Right lobe of liver (tissue), 6 donors: ENCODE measurements around the gene TSNAX. TPM values are rescaled to one million over a fixed set of nuclear protein-coding genes. Genes with fewer than 3 reads are reported as not detected.

Experiments
- ATAC-seq, 4 donors: fragments of 200-7000 bp; cut with Tn5 transposase; one replicate each; pipeline ENCODE4 v1.9.1; 2020; ENCODE audit warnings: mild to moderate bottlenecking in 4 of 4, moderate library complexity in 4 of 4
- DNase-seq, 3 donors: peaks; one replicate each; pipeline ENCODE4 v3.0.0-alpha.2; 2020
- H3K27ac ChIP-seq, 3 donors: fragments of 200-600 bp; one replicate each; pipeline ENCODE4 v1.8.0; 2022
- H3K27me3 ChIP-seq, 2 donors: fragments of 200-600 bp; one replicate each; pipeline ENCODE4 v1.8.0; 2022
- H3K36me3 ChIP-seq, 4 donors: fragments of 200-600 bp; sonication (generic) in 1 of 4; one replicate each; pipeline versions ENCODE4 v1.5.1 to v1.8.0; 2017 to 2022; ENCODE audit warnings: control low read depth in 1 of 4
- H3K4me1 ChIP-seq, 4 donors: fragments of 200-600 bp; sonication (generic) in 1 of 4; one replicate each; pipeline versions ENCODE4 v1.5.1 to v1.8.0; 2017 to 2022; ENCODE audit warnings: control low read depth in 1 of 4
- H3K4me3 ChIP-seq, 3 donors: fragments of 200-600 bp; one replicate each; pipeline ENCODE4 v1.8.0; 2022
- H3K9me3 ChIP-seq, 4 donors: fragments of 200-600 bp; sonication (generic) in 1 of 4; one replicate each; pipeline versions ENCODE4 v1.5.1 to v1.8.0; 2017 to 2022; ENCODE audit warnings: control low read depth in 1 of 4
- POLR2A ChIP-seq: fragments of 450-650 bp; IDR thresholded peaks from one replicate; pipeline ENCODE4 v1.6.1; 2017; ENCODE audit warnings: antibody characterized with exemption, mild to moderate bottlenecking
- WGBS: methylation state at CpG from one replicate; pipeline ENCODE4 v1.1.6; 2018; ENCODE audit warnings: low coverage, low lambda C conversion rate; ENCODE audit not compliant: insufficient coverage; ENCODE audit errors: missing lambda C conversion rate; 5-methylcytosine and 5-hydroxymethylcytosine counted together
- intact Hi-C, 2 donors: fragments of 100-400 bp; cut with DNase I; formaldehyde crosslinking; loops; one replicate each; pipeline versions ENCODE4 v1.11.2 to v1.14.1; 2022
- total RNA-seq, 6 experiments: library from RNA; depleted of rRNA in 2 of 6; stranded (reverse); fragments of >200 nt in 2 of 6; fragmentation: NEBNext Ultra II Directional in 3 of 6; extraction: Animal tissue kit (Norgen Biotek cat#: 25700) in 3 of 6; gene quantifications; one replicate each; pipeline versions ENCODE4 v1.1.0 to v1.2.4, GENCODE V29; 2016 to 2023
- TF ChIP-seq, protein P1 (sequence below), 4 donors: fragments of 200-600 bp in 3 of 4; fragments of 450-650 bp in 1 of 4; IDR thresholded peaks; one replicate each; pipeline versions ENCODE4 v1.5.1 to v1.8.0; 2016 to 2022; ENCODE audit warnings: antibody characterized with exemption in 4 of 4, mild to moderate bottlenecking in 2 of 4
- donor health status: DM: no; HTN: yes; CAD: no.
- donor health status: DM: no; HTN: no; CAD: no.
- donor health status: DM: no; HTN: no; CAD: no.
- donor health status: DM: no; HTN: yes; CAD: no.
- donor health status: DM: no; HTN: yes; CAD: no.

TSNAX gene
- total RNA-seq, 6 experiments from 2014 or later, result 11.5 to 18.6 (median 13.6) TPM

DNA sequence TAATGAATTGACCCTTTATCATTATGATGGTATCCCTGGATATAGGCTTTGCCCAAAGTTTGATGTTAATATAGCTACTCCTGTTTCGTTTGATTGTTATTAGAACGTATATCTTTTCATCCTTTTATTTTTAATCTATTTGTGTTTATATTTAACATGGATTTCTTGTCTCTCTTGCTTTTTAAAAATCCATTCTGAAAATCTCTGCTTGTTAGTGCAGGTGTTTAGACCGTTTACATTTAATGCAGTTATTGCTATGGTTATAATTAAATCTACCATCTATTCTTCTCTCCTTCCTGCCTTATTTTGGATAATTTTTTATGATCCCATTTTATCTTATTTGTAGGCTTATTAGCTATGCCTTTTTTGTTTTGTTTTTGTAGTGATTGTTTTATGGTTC is 12.4 kb downstream of the TSNAX start:
- H3K4me3 ChIP-seq, result no peak overlapping the region
- H3K27me3 ChIP-seq, result no peaks in the 10 kb centered on the region
- no peak for DNase-seq
- no peak overlapping the region for H3K27ac ChIP-seq
- TF ChIP-seq, protein P1, sequence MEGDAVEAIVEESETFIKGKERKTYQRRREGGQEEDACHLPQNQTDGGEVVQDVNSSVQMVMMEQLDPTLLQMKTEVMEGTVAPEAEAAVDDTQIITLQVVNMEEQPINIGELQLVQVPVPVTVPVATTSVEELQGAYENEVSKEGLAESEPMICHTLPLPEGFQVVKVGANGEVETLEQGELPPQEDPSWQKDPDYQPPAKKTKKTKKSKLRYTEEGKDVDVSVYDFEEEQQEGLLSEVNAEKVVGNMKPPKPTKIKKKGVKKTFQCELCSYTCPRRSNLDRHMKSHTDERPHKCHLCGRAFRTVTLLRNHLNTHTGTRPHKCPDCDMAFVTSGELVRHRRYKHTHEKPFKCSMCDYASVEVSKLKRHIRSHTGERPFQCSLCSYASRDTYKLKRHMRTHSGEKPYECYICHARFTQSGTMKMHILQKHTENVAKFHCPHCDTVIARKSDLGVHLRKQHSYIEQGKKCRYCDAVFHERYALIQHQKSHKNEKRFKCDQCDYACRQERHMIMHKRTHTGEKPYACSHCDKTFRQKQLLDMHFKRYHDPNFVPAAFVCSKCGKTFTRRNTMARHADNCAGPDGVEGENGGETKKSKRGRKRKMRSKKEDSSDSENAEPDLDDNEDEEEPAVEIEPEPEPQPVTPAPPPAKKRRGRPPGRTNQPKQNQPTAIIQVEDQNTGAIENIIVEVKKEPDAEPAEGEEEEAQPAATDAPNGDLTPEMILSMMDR (IDR thresholded peaks at IDR 0.05), result no peak
- TF ChIP-seq POLR2A, result no peak
- no peaks in the 10 kb centered on the region for H3K4me1 ChIP-seq
- intact Hi-C loops, result no loop called here
- 95% methylated on average over 3 of the region's 3 CpGs for WGBS
- H3K36me3 ChIP-seq, result peaks cover 0 to 28% (median 5%) of the 10 kb centered on the region in 4 donors
- no peak for ATAC-seq
- no peaks in the 10 kb centered on the region for H3K9me3 ChIP-seq

DNA sequence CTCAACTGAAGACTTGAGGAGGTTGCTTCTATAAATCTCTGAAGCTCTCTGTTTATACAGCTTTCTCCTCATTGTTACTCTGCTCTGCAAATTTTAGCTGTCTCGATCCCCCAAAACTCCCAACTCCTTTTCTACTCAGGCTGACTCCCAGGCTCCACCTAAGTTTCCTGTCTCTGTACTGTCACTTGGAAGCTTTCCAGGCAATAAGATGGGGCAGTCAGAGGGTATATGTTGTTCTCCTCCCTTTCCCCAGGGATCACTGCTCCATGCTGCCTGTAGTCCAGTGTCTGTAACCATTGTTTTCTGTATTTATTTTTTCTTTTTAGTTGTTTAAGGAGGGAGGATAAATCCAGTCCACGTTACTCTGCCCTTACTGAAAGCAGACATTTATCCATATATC is 13.4 kb downstream of the TSNAX start:
- Histone ChIP-seq H3K4me1 (no peaks in the 10 kb centered on the region), H3K36me3 (peaks cover 0 to 22% (median 5%) of the 10 kb centered on the region in 4 donors), H3K27me3 (no peaks in the 10 kb centered on the region), H3K9me3 (no peaks in the 10 kb centered on the region), H3K4me3 (no peak overlapping the region), H3K27ac (no peak overlapping the region)
- no peak for DNase-seq
- intact Hi-C loops, result no loop called here
- ATAC-seq, result no peak
- 88% methylated on average over 2 of the region's 2 CpGs for WGBS
- no peak for TF ChIP-seq POLR2A
- TF ChIP-seq, protein P1 (IDR thresholded peaks at IDR 0.05), result no peak

DNA sequence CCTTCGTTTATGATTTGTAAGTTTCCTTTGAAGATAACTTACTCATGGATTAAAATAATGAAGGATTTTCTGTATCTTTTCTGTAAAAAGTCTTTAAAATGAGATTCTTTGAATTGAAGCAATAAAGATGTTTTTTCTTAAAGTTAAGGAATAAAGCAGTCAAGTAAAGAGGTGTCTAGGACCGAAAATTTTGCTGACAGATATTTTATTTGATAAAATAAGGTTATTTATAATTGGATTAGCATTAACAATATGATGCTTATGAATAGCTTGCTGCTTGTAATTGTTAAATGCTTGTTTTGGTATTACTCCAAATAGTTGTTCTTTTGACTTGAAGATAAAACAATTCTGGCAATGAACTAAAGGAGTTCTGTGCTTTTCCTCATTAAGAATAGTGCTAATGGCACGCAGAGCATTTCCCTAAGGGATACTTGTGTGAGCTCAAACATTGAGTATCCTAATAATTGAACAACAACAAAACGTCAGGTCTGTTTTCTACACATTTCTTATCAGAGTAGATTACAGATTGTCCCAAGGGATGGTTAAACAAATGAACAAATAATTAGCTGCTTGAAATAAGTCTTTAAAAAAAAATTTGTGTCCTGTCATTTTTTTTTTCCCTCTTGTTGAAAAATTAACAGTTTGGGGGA is 16.6 kb downstream of the TSNAX start:
- no peaks in the 10 kb centered on the region for H3K9me3 ChIP-seq
- peaks cover 0 to 12% (median 5%) of the 10 kb centered on the region in 4 donors for H3K36me3 ChIP-seq
- DNase-seq, result no peak
- no peaks in the 10 kb centered on the region for H3K4me1 ChIP-seq
- intact Hi-C loops, result no loop called here
- no peaks in the 10 kb centered on the region for H3K27me3 ChIP-seq
- 54% methylated on average over 4 of the region's 4 CpGs for WGBS
- TF ChIP-seq, protein P1 (IDR thresholded peaks at IDR 0.05), result no peak
- TF ChIP-seq POLR2A, result no peak
- no peak overlapping the region for H3K4me3 ChIP-seq
- ATAC-seq, result no peak
- no peak overlapping the region for H3K27ac ChIP-seq

DNA sequence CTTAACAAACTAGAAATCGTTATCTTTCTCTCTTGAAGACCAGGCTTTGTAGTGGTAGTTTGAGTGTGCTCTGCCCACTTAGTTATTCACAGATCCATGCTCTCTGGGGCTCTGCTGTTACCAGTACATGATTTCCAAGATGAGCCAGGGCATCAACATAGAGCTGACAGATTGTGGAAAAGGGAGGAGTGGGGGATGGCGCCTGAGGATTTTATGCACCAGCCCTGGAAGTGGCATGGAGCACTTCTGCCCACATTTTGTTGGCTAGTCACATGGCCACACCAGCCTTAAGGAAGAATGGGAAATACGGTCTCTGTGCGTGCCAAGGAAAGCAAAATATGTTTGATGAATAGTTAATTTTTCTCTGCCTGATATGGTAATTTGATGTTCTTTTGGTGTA is 18.2 kb downstream of the TSNAX start:
- Histone ChIP-seq H3K36me3 (peaks cover 0 to 12% (median 5%) of the 10 kb centered on the region in 4 donors), H3K4me3 (no peak overlapping the region), H3K27me3 (no peaks in the 10 kb centered on the region), H3K9me3 (no peaks in the 10 kb centered on the region), H3K27ac (no peak overlapping the region), H3K4me1 (no peaks in the 10 kb centered on the region)
- intact Hi-C loops, result no loop called here
- ATAC-seq (no peak), DNase-seq (no peak)
- 98% methylated on average over 4 of the region's 4 CpGs for WGBS
- TF ChIP-seq POLR2A, result no peak
- TF ChIP-seq, protein P1 (IDR thresholded peaks at IDR 0.05), result no peak
